H9 (cell line): Measurements from ENCODE around the gene AVL9. TPM values are rescaled to one million over a fixed set of nuclear protein-coding genes. Genes with fewer than 3 reads are reported as not detected.

Experiments used
- DNase-seq: peaks from one replicate; pipeline ENCODE4 v3.0.0-alpha.2; 2017
- H2AFZ ChIP-seq: one replicate; pipeline ENCODE4 v1.6.1; 2013; ENCODE audit warnings: mild to moderate bottlenecking, low read length, control low read depth, moderate library complexity
- H2AK5ac ChIP-seq: 2 replicates; pipeline ENCODE4 v1.6.1; 2013; ENCODE audit warnings: low read length, control low read depth, mixed read lengths; ENCODE audit not compliant: insufficient read length
- H2BK120ac ChIP-seq: one replicate; pipeline ENCODE4 v1.6.1; 2013; ENCODE audit warnings: low read depth, mild to moderate bottlenecking, low read length, control low read depth, inconsistent platforms; ENCODE audit not compliant: poor library complexity, severe bottlenecking
- H2BK12ac ChIP-seq: 2 replicates; pipeline ENCODE4 v1.6.1; 2013; ENCODE audit warnings: low read length, control low read depth, mixed read lengths, low read depth; ENCODE audit not compliant: insufficient read length
- H2BK15ac ChIP-seq: 2 replicates; pipeline ENCODE4 v1.6.1; 2013; ENCODE audit warnings: low read depth, low read length, control low read depth
- H2BK20ac ChIP-seq: one replicate; pipeline ENCODE4 v1.6.1; 2013; ENCODE audit warnings: low read depth, mild to moderate bottlenecking, low read length, control low read depth, inconsistent platforms; ENCODE audit not compliant: poor library complexity, severe bottlenecking
- H2BK5ac ChIP-seq: 2 replicates; pipeline ENCODE4 v1.6.1; 2013; ENCODE audit warnings: low read length, control low read depth, mixed read lengths; ENCODE audit not compliant: insufficient read length
- H3K14ac ChIP-seq: 2 replicates; pipeline ENCODE4 v1.6.1; 2013; ENCODE audit warnings: low read length, control low read depth; ENCODE audit not compliant: insufficient read depth
- H3K18ac ChIP-seq: 2 replicates; pipeline ENCODE4 v1.6.1; 2013; ENCODE audit warnings: low read depth, mild to moderate bottlenecking, mixed read lengths, low read length, control low read depth; ENCODE audit not compliant: insufficient read length
- H3K23ac ChIP-seq: 2 replicates; pipeline ENCODE4 v1.6.1; 2013; ENCODE audit warnings: low read length, control low read depth, mixed read lengths, low read depth; ENCODE audit not compliant: insufficient read length
- H3K23me2 ChIP-seq: 2 replicates; pipeline ENCODE4 v1.6.1; 2013; ENCODE audit warnings: low read depth, mild to moderate bottlenecking, mixed read lengths, low read length, control low read depth; ENCODE audit not compliant: insufficient read length, poor library complexity, severe bottlenecking
- H3K27ac ChIP-seq: 2 replicates; pipeline ENCODE4 v1.5.1; 2013; ENCODE audit warnings: low read length, control low read depth, mixed read lengths, low read depth; ENCODE audit not compliant: insufficient read length
- H3K27me3 ChIP-seq: 2 replicates; pipeline ENCODE4 v1.6.1; 2013; ENCODE audit warnings: low read length, control low read depth, inconsistent platforms; ENCODE audit not compliant: insufficient read depth
- H3K4ac ChIP-seq: 2 replicates; pipeline ENCODE4 v1.6.1; 2013; ENCODE audit warnings: low read depth, mild to moderate bottlenecking, control low read depth, inconsistent platforms, low read length, moderate library complexity
- H3K4me1 ChIP-seq: 2 replicates; pipeline ENCODE4 v1.6.1; 2013; ENCODE audit warnings: low read length, control low read depth, inconsistent platforms; ENCODE audit not compliant: insufficient read depth
- H3K4me2 ChIP-seq: 2 replicates; pipeline ENCODE4 v1.6.1; 2013; ENCODE audit warnings: low read length, control low read depth, mixed read lengths; ENCODE audit not compliant: insufficient read length, insufficient read depth
- H3K56ac ChIP-seq: 2 replicates; pipeline ENCODE4 v1.6.1; 2013; ENCODE audit warnings: low read depth, mild to moderate bottlenecking, mixed read lengths, low read length, control low read depth; ENCODE audit not compliant: insufficient read length
- H3K79me1 ChIP-seq: 2 replicates; pipeline ENCODE4 v1.6.1; 2013; ENCODE audit warnings: low read depth, mild to moderate bottlenecking, moderate library complexity, low read length, control low read depth, inconsistent platforms; ENCODE audit not compliant: insufficient read depth, poor library complexity, severe bottlenecking
- H3K79me2 ChIP-seq: 2 replicates; pipeline ENCODE4 v1.6.1; 2013; ENCODE audit warnings: low read length, control low read depth, inconsistent platforms; ENCODE audit not compliant: insufficient read depth
- H3K9ac ChIP-seq: 2 replicates; pipeline ENCODE4 v1.6.1; 2013; ENCODE audit warnings: low read length, control low read depth, mixed read lengths; ENCODE audit not compliant: insufficient read length; ENCODE audit errors: extremely low read depth
- H3K9me3 ChIP-seq: one replicate; pipeline ENCODE4 v1.6.1; 2013; ENCODE audit warnings: low read depth, low read length, inconsistent platforms; ENCODE audit not compliant: control insufficient read depth
- H3T11ph ChIP-seq: one replicate; pipeline ENCODE4 v1.6.1; 2013; ENCODE audit warnings: mild to moderate bottlenecking, low read length, control low read depth, inconsistent platforms
- H4K20me1 ChIP-seq: one replicate; pipeline ENCODE4 v1.6.1; 2013; ENCODE audit not compliant: control insufficient read depth, insufficient read length, insufficient read depth
- H4K5ac ChIP-seq: 2 replicates; pipeline ENCODE4 v1.6.1; 2013; ENCODE audit warnings: low read depth, mild to moderate bottlenecking, mixed read lengths, low read length, control low read depth; ENCODE audit not compliant: insufficient read length
- H4K8ac ChIP-seq: replicated peaks from 2 replicates; pipeline ENCODE4 v1.6.1; 2013; ENCODE audit warnings: low read length, control low read depth, mixed read lengths, low read depth; ENCODE audit not compliant: insufficient read length
- H4K91ac ChIP-seq: 2 replicates; pipeline ENCODE4 v1.6.1; 2013; ENCODE audit warnings: low read depth, mild to moderate bottlenecking, moderate library complexity, mixed read lengths, low read length, control low read depth; ENCODE audit not compliant: insufficient read length
- H3K27ac Mint-ChIP-seq, 3 experiments: 2 replicates in 2 of 3; 3 replicates in 1 of 3; pipeline ENCODE4 v1.8.0; 2020 to 2021; ENCODE audit warnings: mixed read lengths in 3 of 3, mild to moderate bottlenecking in 1 of 3, moderate library complexity in 1 of 3
- H3K27me3 Mint-ChIP-seq: 2 replicates; pipeline ENCODE4 v1.8.0; 2021; ENCODE audit warnings: low read depth, mild to moderate bottlenecking, moderate library complexity, mixed read lengths
- H3K36me3 Mint-ChIP-seq, 3 experiments: 2 replicates in 2 of 3; 3 replicates in 1 of 3; pipeline ENCODE4 v1.8.0; 2020 to 2021; ENCODE audit warnings: low read depth in 3 of 3, mixed read lengths in 3 of 3; ENCODE audit not compliant: insufficient read depth in 1 of 3
- H3K4me1 Mint-ChIP-seq, 2 experiments: 2 replicates each; pipeline ENCODE4 v1.8.0; 2020; ENCODE audit warnings: mixed read lengths in 2 of 2
- H3K4me3 Mint-ChIP-seq, 2 experiments: 2 replicates in 1 of 2; 3 replicates in 1 of 2; pipeline ENCODE4 v1.8.0; 2020 to 2021; ENCODE audit warnings: mild to moderate bottlenecking in 2 of 2, mixed read lengths in 2 of 2, moderate library complexity in 1 of 2
- H3K9me3 Mint-ChIP-seq, 2 experiments: 2 replicates in 1 of 2; 3 replicates in 1 of 2; pipeline ENCODE4 v1.8.0; 2020; ENCODE audit warnings: mild to moderate bottlenecking in 2 of 2, mixed read lengths in 2 of 2, moderate library complexity in 1 of 2
- CTCF ChIP-seq: fragments of 200-600 bp; sonication (generic); conservative IDR thresholded peaks from 3 replicates; pipeline ENCODE4 v1.8.0; 2021; ENCODE audit warnings: antibody characterized with exemption, mild to moderate bottlenecking
- WGBS: extraction: QIAGEN DNeasy Blood & Tissue Kit; methylation state at CpG from one replicate; pipeline ENCODE4 v1.1.7; 2013; ENCODE audit warnings: missing lambda C conversion rate, low lambda C conversion rate, mixed read lengths; ENCODE audit not compliant: insufficient read length; ENCODE audit errors: extremely low coverage; 5-methylcytosine and 5-hydroxymethylcytosine counted together
- total RNA-seq: library from RNA; stranded (reverse); gene quantifications from 2 replicates; pipeline ENCODE4 v1.2.1, GENCODE V29; 2021

Gene AVL9
- total RNA-seq, 1 experiment from 2014 or later = 38.7 TPM

- Histone ChIP-seq H3T11ph (no peak overlapping the region), H3K4me2 (no peak overlapping the region), H2AFZ (no peak overlapping the region), H2BK5ac (no peak overlapping the region), H4K20me1 (no peaks in the 10 kb centered on the region), H3K23ac (no peak overlapping the region), H3K9me3 (no peaks in the 10 kb centered on the region), H3K4me1 (0 out of 2 replicates have a peak, but pooled peaks cover 2% of the 10 kb centered on the region), H2BK12ac (no peak overlapping the region), H3K56ac (no peak overlapping the region), H3K9ac (no peak overlapping the region), H3K4ac (no peak overlapping the region), H3K79me2 (no peaks in the 10 kb centered on the region), H2BK120ac (no peak overlapping the region), H4K91ac (no peak overlapping the region), H3K23me2 (no peaks in the 10 kb centered on the region), H2BK15ac (no peak overlapping the region), H3K27me3 (no peaks in the 10 kb centered on the region), H3K27ac (no peak overlapping the region), H3K18ac (no peak overlapping the region), H3K14ac (no peak overlapping the region), H2BK20ac (no peak overlapping the region), H4K8ac (no peak overlapping the region), H2AK5ac (no peak overlapping the region), H3K79me1 (no peaks in the 10 kb centered on the region), H4K5ac (no peak overlapping the region)
- Mint-ChIP-seq H3K36me3 (peaks cover 3 to 19% (median 7%) of the 10 kb centered on the region in 3 experiments), H3K9me3 (peaks cover 0 to 2% of the 10 kb centered on the region in 2 experiments; a peak in 2 of 5 replicates), H3K27ac (no peak overlapping the region), H3K4me1 (peaks cover 9 to 14% of the 10 kb centered on the region in 2 experiments), H3K27me3 (no peaks in the 10 kb centered on the region), H3K4me3 (no peak overlapping the region)
- no peak for DNase-seq
- no peak for TF ChIP-seq CTCF
- no CpG with 5 or more reads among the region's 4 CpGs for WGBS
Measured at GRCh38 chr7:32592701-32593100, 97.4 kb downstream of the AVL9 start.
